Peyer's patch (tissue), 4 donors: ENCODE data around the gene ENPP1. TPM values are rescaled to one million over a fixed set of nuclear protein-coding genes. Genes with fewer than 3 reads are reported as not detected.

Experiments used
- DNase-seq, 3 donors: peaks; one replicate each; pipeline ENCODE4 v3.0.0-alpha.2; 2017 to 2019
- H3K27ac ChIP-seq, 4 donors: fragments of 200-600 bp; sonication (generic); one replicate each; pipeline ENCODE4 v1.5.1; 2016 to 2019
- H3K27me3 ChIP-seq, 2 donors: fragments of 200-600 bp; sonication (generic); one replicate each; pipeline ENCODE4 v1.5.1; 2019
- H3K36me3 ChIP-seq, 3 donors: fragments of 200-600 bp; sonication (generic); one replicate each; pipeline ENCODE4 v1.5.1; 2016 to 2019
- H3K4me1 ChIP-seq, 4 donors: fragments of 200-600 bp; sonication (generic); one replicate each; pipeline ENCODE4 v1.5.1; 2016 to 2019
- H3K4me3 ChIP-seq, 4 donors: fragments of 200-600 bp; sonication (generic); 1 replicate in 3 of 4; 2 replicates in 1 of 4; pipeline ENCODE4 v1.5.1; 2016 to 2019; ENCODE audit warnings: mild to moderate bottlenecking in 1 of 4
- H3K9me3 ChIP-seq, 4 donors: fragments of 200-600 bp; sonication (generic); one replicate each; pipeline ENCODE4 v1.5.1; 2016 to 2019; ENCODE audit warnings: mild to moderate bottlenecking in 1 of 4
- POLR2A ChIP-seq, 2 donors: fragments of 450-650 bp; IDR thresholded peaks; one replicate each; pipeline ENCODE4 v1.5.1; 2017; ENCODE audit warnings: antibody characterized with exemption in 2 of 2, mild to moderate bottlenecking in 2 of 2, moderate library complexity in 2 of 2
- total RNA-seq, 4 donors: library from RNA; depleted of rRNA; stranded (reverse); fragments of >200 nt; gene quantifications; one replicate each; pipeline ENCODE4 v1.1.0, GENCODE V29; 2016
- TF ChIP-seq, protein P1 (sequence below), 6 experiments: fragments of 450-650 bp in 4 of 6; fragments of 200-600 bp in 2 of 6; sonication (generic) in 1 of 6; IDR thresholded peaks; one replicate each; pipeline ENCODE4 v1.5.1; 2017 to 2019; ENCODE audit warnings: antibody characterized with exemption in 6 of 6, mild to moderate bottlenecking in 3 of 6, moderate library complexity in 1 of 6

The ENPP1 gene
- total RNA-seq, 4 donors from 2014 or later = 1.7 to 9.4 (median 7.1) TPM

GRCh38 chr6:131769385-131770141, 38.3 kb upstream of the ENPP1 start:
- no peak for DNase-seq
- Histone ChIP-seq H3K9me3 (no peaks in the 10 kb centered on the region), H3K27ac (no peak overlapping the region), H3K4me1 (no peaks in the 10 kb centered on the region), H3K27me3 (no peaks in the 10 kb centered on the region), H3K36me3 (no peaks in the 10 kb centered on the region), H3K4me3 (no peak overlapping the region)
- TF ChIP-seq, protein P1, sequence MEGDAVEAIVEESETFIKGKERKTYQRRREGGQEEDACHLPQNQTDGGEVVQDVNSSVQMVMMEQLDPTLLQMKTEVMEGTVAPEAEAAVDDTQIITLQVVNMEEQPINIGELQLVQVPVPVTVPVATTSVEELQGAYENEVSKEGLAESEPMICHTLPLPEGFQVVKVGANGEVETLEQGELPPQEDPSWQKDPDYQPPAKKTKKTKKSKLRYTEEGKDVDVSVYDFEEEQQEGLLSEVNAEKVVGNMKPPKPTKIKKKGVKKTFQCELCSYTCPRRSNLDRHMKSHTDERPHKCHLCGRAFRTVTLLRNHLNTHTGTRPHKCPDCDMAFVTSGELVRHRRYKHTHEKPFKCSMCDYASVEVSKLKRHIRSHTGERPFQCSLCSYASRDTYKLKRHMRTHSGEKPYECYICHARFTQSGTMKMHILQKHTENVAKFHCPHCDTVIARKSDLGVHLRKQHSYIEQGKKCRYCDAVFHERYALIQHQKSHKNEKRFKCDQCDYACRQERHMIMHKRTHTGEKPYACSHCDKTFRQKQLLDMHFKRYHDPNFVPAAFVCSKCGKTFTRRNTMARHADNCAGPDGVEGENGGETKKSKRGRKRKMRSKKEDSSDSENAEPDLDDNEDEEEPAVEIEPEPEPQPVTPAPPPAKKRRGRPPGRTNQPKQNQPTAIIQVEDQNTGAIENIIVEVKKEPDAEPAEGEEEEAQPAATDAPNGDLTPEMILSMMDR (IDR thresholded peaks at IDR 0.05) = no peak

GRCh38 chr6:131770776-131771175, 37.0 kb upstream of the ENPP1 start:
- no peak overlapping the region for H3K4me3 ChIP-seq
- H3K9me3 ChIP-seq = no peaks in the 10 kb centered on the region
- H3K27ac ChIP-seq = no peak overlapping the region
- DNase-seq = no peak
- H3K27me3 ChIP-seq = no peaks in the 10 kb centered on the region
- no peaks in the 10 kb centered on the region for H3K4me1 ChIP-seq
- H3K36me3 ChIP-seq = no peaks in the 10 kb centered on the region
- TF ChIP-seq POLR2A (IDR thresholded peaks at IDR 0.05) = no peak
- TF ChIP-seq, protein P1 (IDR thresholded peaks at IDR 0.05) = no peak

DNA sequence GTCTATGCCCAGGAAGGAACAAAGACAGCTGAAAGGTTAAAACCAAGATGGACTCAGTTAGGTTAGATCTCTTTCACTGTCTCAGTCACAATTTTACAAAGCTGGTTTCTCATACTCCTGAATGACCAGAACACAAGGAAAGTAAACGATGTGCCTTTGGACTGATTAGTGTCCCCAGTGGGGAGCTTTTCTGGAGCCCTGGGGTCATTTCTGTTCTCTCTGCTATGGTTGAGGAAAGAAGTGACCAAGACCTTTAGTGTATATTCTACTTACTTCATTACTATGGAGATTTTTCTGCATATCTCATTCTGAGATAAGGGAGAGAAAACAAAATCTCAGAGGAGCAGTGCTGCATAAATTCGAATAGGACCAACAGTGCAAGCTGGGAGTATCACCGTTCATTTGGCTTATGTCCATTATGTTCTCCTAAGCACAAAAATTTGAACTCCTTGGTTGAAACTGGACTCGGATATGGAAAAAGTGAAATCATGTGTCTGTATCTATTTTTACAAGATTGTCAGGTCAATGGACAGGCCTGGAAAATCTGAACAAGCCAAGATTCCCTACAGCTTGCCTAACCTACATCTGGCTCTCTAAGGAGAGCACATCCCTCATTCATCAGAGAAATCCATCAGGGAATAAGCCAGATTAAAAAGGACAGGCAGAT, 34.4 kb upstream of the ENPP1 start:
- Histone ChIP-seq H3K4me3 (no peak overlapping the region), H3K36me3 (no peaks in the 10 kb centered on the region), H3K4me1 (no peaks in the 10 kb centered on the region), H3K9me3 (no peaks in the 10 kb centered on the region), H3K27ac (no peak overlapping the region), H3K27me3 (no peaks in the 10 kb centered on the region)
- no peak for DNase-seq
- TF ChIP-seq, protein P1 (IDR thresholded peaks at IDR 0.05) = no peak
- no peak for TF ChIP-seq POLR2A (IDR thresholded peaks at IDR 0.05)

DNA sequence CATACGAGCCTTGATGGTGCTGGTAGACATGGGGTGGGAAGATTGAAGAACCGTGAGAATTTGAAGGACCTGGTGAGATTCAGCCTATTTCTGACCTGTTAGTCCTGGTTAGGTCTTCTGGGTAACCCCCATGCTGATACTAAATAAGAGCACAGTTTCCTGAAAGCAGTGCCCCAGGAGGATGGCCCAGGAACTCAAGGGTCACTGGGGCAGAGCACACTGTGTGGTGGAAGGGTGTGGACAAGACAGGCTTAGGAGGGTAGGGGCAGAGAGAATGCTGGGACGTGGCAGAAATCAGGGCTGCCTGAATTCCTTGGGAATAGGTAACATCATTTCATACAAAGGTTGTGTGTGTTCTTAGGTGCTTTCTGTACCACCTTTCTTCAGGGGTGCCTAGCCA, 31.9 kb upstream of the ENPP1 start:
- H3K4me1 ChIP-seq = no peaks in the 10 kb centered on the region
- H3K9me3 ChIP-seq = no peaks in the 10 kb centered on the region
- no peaks in the 10 kb centered on the region for H3K27me3 ChIP-seq
- H3K27ac ChIP-seq = no peak overlapping the region
- no peak for DNase-seq
- H3K4me3 ChIP-seq = no peak overlapping the region
- no peak for TF ChIP-seq POLR2A (IDR thresholded peaks at IDR 0.05)
- TF ChIP-seq, protein P1 (IDR thresholded peaks at IDR 0.05) = no peak
- H3K36me3 ChIP-seq = no peaks in the 10 kb centered on the region

GRCh38 chr6:131776985-131777384, 30.8 kb upstream of the ENPP1 start:
- no peaks in the 10 kb centered on the region for H3K36me3 ChIP-seq
- peak overlapping the region in 1 of 4 donors; percentile 53 for H3K27ac ChIP-seq
- TF ChIP-seq, protein P1 (IDR thresholded peaks at IDR 0.05) = peak in 2 of 6 experiments; percentile 12 to 18
- no peak for TF ChIP-seq POLR2A (IDR thresholded peaks at IDR 0.05)
- H3K4me3 ChIP-seq = no peak overlapping the region
- H3K4me1 ChIP-seq = no peaks in the 10 kb centered on the region
- DNase-seq = peak in 1 of 3 donors; percentile 77
- no peaks in the 10 kb centered on the region for H3K27me3 ChIP-seq
- no peaks in the 10 kb centered on the region for H3K9me3 ChIP-seq
